HK-2 (cell line): ENCODE measurements around the gene DCTN1.
A peak's percentile ranks its signal among the peaks of the same experiment; 100 is the strongest.
"Not testable (repeated sequence)": the region's sequence is repeated elsewhere in the genome, so short reads cannot be mapped to it uniquely, and the experiment has no call there.

Source experiments
- DNase-seq: peaks from one replicate; pipeline ENCODE4 v3.0.0-alpha.2; 2018; ENCODE audit not compliant: unreplicated experiment

The DCTN1 gene

DNA sequence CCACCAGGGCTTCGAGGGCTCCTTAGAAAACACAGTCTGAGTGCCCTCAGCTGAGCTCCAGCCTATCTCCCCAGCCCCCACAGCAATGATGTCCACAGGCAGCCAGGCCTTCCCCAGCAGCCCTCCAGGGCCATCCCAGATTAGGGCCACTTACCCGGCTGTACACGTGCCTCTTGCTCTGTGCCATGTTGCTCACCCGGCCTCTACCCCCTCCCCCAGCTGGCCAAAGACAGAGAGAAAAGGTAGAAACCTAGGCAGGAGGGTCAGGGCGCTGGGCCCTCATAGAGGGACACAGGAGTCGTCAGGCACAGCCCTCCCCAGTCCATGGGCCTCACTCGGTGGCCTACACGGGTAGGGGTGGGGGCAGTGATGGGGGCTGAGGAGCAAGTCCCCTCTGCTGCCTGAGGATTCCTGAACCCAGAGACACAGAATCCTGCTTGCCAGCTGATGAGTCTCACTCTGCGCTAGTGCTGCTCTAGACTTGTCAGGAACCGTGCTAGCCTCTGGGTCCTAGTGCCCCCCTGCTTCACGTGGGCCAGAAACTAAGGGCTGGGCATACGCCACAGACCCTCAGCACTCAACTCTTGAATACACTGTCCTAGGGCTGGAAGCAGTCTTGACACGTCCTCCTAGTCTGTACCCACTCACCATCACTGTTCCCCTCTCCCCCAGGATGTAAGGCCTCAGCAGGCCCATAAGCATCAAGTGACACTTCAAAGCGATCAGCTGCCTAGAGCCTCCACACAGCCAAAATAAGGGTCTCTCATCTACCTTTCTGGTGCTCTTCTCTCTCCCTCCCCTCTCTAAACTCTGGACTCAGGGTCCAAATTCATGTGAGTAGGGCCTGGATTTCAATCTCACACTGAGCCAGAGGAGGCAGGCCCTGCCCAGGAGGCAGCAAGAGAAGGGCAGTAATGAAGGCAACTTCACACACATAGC, at the start of gene DCTN1:
Gene DCTN1 (minus strand): TSS at position 461 of the 939 bp plus-strand sequence. CDS start 274 bp downstream, at position 187.
- DNase-seq = peak; percentile 48

DNA sequence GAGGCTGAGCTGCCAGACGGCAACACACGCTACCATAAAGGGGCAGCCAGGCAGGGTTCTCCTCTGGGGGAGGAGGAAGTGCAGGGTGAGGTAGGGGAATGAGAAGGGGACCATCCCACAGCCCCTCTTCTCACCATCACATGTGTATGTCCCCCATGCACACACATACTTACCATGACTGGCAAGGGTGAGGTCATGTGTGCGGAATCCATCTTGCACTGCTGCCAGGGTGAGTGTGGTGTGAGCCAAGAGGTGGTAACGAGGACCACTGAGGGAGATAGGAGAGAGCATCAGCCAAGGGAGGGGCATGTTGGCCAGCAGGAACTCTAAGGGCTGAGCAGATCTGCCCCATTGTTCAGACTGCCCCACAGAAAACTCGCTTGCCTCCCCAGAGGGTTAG, 48.6 kb upstream of the DCTN1 start:
- DNase-seq = no peak

GRCh38 chr2:74427551-74427950, 47.4 kb upstream of the DCTN1 start:
- DNase-seq = no peak

DNA sequence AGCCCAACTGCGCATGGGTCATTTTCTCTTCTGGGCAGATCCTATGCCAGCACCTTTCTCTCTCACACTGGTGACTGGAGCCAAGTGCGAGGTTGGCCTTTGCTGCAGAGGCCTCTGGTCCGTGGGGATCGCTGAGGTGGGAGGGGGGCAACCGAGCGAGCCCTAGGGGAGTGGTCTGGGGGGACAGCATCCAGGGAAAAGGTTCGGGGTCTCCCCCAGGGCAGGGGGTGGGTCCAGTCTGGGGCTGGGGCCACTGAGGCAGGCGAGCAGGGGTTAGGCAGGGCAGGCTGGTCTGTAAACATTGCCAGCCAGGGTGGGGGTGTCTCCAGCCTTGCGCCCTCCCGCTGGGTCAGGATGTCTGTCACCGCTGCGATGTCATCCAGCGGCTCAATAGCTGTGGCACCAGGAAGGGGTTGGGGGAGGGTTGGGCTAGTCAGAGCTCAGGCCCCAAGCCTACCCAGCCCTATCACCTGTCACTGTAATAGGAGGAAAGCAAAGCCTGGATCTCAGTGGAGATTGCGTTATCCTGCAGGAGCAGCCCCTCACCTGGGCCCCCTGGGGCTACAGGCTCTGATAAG, 46.2 kb upstream of the DCTN1 start:
- DNase-seq = no peak

DNA sequence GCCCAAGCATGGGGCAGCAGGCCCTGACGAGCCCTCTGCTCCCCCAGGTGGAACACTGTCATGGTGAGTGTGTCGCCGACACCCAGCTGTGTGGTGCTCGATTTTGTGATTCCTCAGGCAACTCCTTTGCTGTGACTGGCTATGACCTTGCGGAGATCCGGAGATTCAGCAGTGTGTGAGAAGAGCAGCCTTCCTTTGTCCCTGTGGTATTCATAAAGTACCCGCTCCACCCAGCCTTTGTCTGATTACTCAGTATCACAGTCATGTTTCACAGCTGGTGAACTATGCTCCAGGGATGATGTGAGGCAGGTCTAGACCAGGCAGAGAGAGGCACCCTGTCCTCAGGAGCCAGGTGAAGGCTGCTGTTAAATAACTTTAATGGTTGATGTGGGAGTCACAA, 45.4 kb upstream of the DCTN1 start:
- no peak for DNase-seq

DNA sequence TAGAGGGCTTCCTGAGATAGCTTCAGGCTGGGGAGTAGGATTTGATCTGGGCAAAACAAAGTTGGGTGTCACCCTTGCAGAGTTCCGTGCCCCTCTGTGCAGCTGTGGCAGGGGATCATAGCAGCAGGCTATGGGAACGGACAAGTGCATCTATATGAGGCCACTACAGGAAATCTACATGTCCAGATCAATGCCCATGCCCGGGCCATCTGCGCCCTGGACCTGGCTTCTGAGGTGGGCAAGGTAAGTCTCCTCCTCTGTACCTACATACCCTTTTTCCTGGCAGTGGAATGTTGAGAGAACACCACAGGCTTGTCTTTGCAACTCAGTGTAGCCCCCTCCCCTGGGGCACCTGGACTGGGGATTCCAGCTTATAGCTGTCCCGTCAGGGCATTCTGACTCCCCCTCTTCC, 44.9 kb upstream of the DCTN1 start:
- DNase-seq = no peak

DNA sequence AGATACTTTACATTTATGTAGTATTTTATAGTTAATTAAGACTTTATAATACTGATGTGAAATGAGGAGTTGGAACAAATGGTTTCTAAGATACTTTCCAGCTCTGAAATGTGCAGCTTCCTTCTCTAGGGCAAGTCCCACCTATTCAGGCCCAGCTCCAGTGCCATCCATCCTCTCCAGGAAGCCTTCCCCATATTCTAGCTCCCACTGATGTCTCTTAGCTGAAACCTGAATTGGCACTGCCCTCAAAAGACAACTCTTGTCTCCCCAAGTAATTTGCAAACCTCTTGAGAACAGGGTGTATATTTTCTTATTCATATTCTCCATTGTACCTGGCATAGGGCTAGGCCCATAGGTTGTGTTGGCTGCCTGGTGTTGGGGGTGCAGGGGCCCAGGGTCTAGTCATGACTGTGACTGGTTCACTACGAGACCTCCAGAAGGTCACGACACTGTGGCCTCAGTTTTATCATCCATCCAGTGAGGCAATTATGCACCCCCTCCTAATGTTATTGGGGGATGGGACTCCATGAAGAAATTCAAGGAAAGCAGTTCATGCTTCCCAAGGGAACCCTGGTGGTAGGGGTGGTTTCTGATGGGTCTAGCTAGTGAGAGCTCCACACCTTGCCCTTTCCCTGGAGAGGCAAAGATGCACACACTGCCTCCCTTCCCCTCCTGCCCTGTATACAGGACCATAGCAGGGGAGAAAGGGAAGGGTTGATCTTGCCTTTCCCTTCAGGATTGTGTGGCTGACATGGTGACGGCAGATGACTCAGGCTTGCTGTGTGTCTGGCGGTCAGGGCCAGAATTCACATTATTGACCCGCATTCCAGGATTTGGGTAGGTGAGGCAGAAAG, 44.3 kb upstream of the DCTN1 start:
- no peak for DNase-seq

- no peak for DNase-seq
Observed at GRCh38 chr2:74423231-74424095, 43.4 kb upstream of the DCTN1 start.

DNA sequence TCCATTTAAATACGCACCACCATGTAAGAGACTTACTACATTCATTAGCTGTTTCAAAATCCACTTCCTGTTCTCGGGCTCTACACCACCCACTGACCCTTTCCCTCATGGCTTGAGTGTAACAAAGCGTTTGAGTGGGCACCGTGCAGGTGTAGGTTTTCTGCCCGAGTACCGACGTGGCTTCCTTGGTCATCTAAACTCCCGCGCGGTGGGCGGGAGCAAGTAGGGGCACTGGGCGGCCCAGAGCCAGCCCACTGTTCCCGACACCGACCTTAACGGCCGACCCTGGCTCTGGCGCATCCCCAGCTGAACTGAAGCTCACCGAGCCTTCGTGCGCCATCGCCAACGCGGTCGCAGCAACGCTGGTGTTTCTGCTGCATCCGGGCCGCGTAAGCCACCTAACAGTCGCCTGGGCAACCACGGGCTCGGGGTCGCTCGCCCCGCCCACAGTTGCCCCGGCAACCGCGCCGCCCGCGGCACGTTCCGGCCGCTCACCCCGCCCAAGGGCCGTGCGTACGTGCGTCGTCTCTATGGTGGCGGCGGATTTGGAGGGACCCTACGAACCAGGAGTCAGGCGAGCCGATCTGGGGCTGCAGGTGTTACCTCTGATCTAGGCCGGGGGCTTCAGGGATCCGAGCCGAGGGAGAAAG, 41.2 kb upstream of the DCTN1 start, which contains the start of the genes C2orf81 and WDR54:
Gene C2orf81 (minus strand): TSS at position 399 of the 650 bp plus-strand sequence. CDS start 59 bp downstream, at position 340.
Gene WDR54 (plus strand): TSS at position 510 of the 650 bp plus-strand sequence. CDS start 424 bp downstream, outside the sequence.
- DNase-seq = no peak

DNA sequence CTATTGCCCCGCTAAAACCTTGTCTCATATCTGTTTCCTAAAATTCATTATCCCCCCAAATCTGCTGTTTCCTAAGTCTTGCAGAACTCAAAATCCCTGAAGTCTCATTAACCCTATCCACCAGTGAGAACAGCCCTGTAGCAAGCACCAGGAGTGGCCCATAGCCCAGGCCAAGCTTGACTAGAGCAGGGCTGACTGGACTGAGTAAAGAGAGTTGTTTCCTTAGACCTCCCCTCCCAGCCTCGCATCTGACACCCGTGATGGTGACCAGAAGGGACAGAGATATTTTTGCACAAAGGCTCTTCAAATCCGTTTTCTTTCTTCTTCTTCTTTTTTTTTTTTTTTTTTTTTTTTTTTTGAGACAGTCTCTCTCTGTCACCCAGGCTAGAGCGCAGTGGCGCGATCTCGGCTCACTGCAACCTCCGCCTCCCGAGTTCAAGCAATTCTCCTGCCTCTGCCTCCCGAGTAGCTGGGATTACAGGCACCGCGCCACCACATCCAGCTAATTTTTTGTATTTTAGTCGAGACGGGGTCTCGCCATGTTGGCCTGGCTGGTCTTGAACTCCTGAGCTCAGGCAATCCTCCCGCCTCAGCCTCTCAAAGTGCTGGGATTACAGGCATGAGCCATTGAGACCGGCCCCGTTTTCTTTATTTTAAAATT, 40.5 kb upstream of the DCTN1 start:
- not testable (repeated sequence) for DNase-seq

DNA sequence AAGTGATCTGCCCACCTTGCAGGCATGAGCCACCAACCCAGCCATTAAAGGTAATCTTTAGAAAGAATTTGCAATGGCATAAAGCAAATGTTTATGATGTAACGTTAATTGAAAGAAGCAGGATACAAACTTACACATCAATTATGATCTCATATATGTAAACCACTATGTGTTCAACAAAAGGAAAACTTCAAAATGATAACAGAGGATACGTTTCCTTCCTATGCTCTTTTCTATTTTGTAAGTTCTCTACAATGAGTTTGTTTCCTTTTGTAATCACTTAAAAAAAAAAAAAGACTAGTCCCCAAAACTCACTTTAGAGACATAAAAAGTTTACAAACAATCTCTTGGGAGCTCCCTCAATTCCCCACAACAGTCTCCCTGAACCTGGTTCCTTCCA, 39.9 kb upstream of the DCTN1 start:
- no peak for DNase-seq

DNA sequence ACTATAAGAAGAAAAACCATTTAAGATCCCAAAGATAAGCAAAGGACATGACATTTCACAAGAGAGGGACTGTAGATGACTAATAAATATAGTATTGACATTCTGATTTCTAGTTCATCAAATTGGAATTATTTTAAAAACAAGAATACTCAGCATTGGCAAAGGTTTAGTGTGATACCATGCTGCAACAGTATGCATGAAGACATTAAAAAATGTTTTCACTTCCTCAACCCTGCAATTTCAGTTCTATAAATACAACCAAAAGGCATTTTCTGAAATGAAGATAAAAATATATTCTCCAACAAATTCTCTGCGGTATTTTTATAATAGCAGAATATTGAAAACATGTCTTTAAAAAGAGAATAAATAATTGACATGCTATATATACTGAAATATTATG, 39.2 kb upstream of the DCTN1 start:
- DNase-seq = no peak

DNA sequence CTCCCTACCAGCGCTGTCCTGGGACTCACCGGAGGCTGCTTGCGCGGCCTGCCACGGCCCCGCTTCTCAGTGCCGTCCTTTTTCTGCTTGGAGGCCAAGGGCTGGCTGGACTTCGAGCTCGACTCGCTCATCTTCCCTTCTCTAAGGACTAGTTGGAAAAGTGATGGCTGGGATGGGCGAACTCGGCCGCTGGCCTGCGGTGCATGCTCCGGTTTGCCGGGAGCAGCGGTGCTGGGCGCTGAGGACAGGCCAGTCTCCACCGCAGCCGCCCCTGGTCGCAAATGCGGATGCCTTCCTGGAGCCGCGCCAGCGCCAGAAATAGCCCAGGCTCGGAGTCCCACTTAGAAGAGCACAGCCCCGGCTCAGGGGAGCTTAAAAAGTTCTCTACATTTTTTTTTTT, 38.2 kb upstream of the DCTN1 start:
- no peak for DNase-seq

GRCh38 chr2:74417763-74418162, 37.7 kb upstream of the DCTN1 start:
- no peak for DNase-seq

GRCh38 chr2:74417197-74417596, 37.1 kb upstream of the DCTN1 start:
- no peak for DNase-seq

- DNase-seq = no peak
Observed at GRCh38 chr2:74416778-74417177, 36.7 kb upstream of the DCTN1 start.

DNA sequence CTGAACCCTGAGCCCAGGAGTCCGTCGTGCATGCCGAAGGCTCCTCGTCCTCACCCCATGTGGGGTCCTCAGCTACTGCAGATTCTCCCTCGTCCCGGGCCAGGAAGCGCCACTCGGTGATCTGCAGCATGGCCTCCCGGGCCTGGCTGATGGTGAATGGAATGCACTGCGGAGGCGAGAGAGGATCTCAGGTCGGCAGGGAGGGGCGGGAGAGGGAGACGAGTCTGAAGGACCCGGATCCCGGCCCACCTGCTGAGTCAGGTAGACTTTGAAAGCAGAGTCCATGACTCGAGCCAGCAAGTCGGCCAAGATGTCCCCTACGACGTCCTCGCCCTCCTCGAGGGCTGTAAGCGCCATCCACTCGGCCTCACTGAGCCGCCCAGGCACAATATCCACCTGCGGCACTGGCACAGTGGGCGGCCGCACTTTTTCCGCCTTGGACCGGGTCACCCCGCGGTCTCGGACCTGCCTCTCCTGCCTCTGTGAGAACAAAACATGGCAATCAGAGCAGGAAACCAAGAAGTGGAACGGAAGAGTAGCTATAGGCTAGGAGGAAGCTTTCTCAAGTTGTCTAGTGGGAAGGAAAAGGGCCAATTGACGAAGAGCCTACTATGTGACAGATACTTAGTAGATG, 35.8 kb upstream of the DCTN1 start:
- DNase-seq = no peak

GRCh38 chr2:74414881-74415761, 35.0 kb upstream of the DCTN1 start:
- no peak for DNase-seq
